Activated naive CD4-positive, alpha-beta T cell treated with anti-CD3 and anti-CD28 coated beads for 36 hours (primary cell): Measurements from ENCODE around the gene DOLK. TPM values are rescaled to one million over a fixed set of nuclear protein-coding genes. Genes with fewer than 3 reads are reported as not detected.
A peak's percentile ranks its signal among the peaks of the same experiment; 100 is the strongest.

Experiments
- CTCF ChIA-PET: fragments of 350-600 bp; sonication (Branson Sonifier 250); formaldehyde crosslinking; loops from one replicate; lab custom pipeline; 2021; ENCODE audit warnings: antibody characterized with exemption; lab: Charles Lee
- DNase-seq: peaks from one replicate; pipeline ENCODE4 v3.0.0-alpha.2; 2020
- H3K27ac Mint-ChIP-seq: one replicate; pipeline ENCODE4 v1.8.0; 2021; ENCODE audit warnings: mild to moderate bottlenecking, mixed read lengths
- H3K27me3 Mint-ChIP-seq: one replicate; pipeline ENCODE4 v1.8.0; 2021; ENCODE audit warnings: low read depth, mixed read lengths
- H3K36me3 Mint-ChIP-seq: one replicate; pipeline ENCODE4 v1.8.0; 2021; ENCODE audit warnings: low read depth, mixed read lengths
- H3K4me1 Mint-ChIP-seq: one replicate; pipeline ENCODE4 v1.8.0; 2021; ENCODE audit warnings: low read depth, mixed read lengths
- H3K4me3 Mint-ChIP-seq: one replicate; pipeline ENCODE4 v1.8.0; 2021; ENCODE audit warnings: mild to moderate bottlenecking, moderate library complexity, mixed read lengths
- H3K9me3 Mint-ChIP-seq: one replicate; pipeline ENCODE4 v1.8.0; 2021; ENCODE audit warnings: mixed read lengths
- intact Hi-C: fragments of 100-400 bp; cut with micrococcal nuclease; formaldehyde crosslinking; loops from one replicate; pipeline ENCODE4 v1.15.1; 2023
- total RNA-seq, 2 experiments: library from RNA; stranded (reverse); gene quantifications; one replicate each; pipeline ENCODE4 v1.2.3, GENCODE V29; 2021

DOLK gene
- total RNA-seq, 2 experiments from 2014 or later: 2.5 to 2.7 TPM

DNA sequence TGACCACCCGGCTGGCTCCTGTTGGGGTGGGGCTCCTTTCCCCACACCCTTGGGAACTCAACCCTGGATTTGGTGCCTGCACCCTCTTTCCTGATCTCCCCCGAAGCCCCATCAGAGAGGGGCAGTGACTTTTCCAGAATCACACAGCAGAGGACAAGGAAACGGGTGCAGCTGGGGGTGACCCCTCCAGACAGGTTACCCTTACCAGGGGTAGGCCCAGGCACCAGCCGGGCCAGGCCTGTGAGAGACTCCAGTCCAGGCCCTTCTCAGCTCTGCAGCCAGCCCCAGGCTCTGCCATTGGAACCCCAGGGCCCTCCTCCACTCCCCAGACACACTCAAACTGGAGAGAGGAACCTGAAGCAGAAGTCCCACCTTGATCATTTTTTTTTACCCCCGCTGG lies 45.6 kb downstream of the DOLK start:
- CTCF ChIA-PET: interaction anchor here (0.5 to 0.7 kb wide), 4 partner anchors 21 to 299 kb away, joined by 3 to 5 read pairs (median 4); no protein-coding TSS in a partner anchor
- H3K4me3 Mint-ChIP-seq: no peak overlapping the region
- no peaks in the 10 kb centered on the region for H3K9me3 Mint-ChIP-seq
- intact Hi-C loops: loop anchor here (1.0 kb wide), 2 partner anchors 20 to 39 kb away; partner anchors contain the start of gene LRRC8A
- DNase-seq: no peak
- H3K27ac Mint-ChIP-seq: peak overlapping the region; percentile 75
- peaks cover 7% of the 10 kb centered on the region for H3K36me3 Mint-ChIP-seq
- peaks cover 71% of the 10 kb centered on the region for H3K4me1 Mint-ChIP-seq
- no peaks in the 10 kb centered on the region for H3K27me3 Mint-ChIP-seq

DNA sequence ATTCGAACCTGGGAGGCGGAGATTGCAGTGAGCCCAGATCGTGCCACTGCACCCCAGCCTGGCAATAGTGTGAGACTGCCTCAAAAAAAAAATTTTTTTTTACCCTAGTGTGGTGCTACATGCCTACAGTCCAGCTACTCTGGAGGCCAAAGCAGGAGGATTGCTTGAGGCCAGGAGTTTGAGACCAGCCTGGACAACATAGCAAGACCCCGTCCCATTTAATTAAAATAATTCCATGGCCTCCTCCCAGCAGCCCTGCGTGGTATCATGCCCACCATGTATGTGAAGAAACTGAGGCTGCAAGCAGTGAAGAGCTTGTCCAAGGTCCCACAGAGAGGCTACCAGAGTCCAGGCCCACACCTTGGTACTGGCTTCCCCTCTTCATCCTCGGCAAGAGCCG lies 46.0 kb downstream of the DOLK start:
- no peak for DNase-seq
- H3K27ac Mint-ChIP-seq: no peak overlapping the region
- CTCF ChIA-PET: interaction anchor here (0.6 to 0.7 kb wide), 3 partner anchors 21 to 298 kb away, joined by 3 to 5 read pairs (median 5); no protein-coding TSS in a partner anchor
- H3K36me3 Mint-ChIP-seq: peaks cover 7% of the 10 kb centered on the region
- H3K9me3 Mint-ChIP-seq: no peaks in the 10 kb centered on the region
- H3K4me3 Mint-ChIP-seq: no peak overlapping the region
- H3K4me1 Mint-ChIP-seq: peaks cover 69% of the 10 kb centered on the region
- intact Hi-C loops: no loop called here
- no peaks in the 10 kb centered on the region for H3K27me3 Mint-ChIP-seq

DNA sequence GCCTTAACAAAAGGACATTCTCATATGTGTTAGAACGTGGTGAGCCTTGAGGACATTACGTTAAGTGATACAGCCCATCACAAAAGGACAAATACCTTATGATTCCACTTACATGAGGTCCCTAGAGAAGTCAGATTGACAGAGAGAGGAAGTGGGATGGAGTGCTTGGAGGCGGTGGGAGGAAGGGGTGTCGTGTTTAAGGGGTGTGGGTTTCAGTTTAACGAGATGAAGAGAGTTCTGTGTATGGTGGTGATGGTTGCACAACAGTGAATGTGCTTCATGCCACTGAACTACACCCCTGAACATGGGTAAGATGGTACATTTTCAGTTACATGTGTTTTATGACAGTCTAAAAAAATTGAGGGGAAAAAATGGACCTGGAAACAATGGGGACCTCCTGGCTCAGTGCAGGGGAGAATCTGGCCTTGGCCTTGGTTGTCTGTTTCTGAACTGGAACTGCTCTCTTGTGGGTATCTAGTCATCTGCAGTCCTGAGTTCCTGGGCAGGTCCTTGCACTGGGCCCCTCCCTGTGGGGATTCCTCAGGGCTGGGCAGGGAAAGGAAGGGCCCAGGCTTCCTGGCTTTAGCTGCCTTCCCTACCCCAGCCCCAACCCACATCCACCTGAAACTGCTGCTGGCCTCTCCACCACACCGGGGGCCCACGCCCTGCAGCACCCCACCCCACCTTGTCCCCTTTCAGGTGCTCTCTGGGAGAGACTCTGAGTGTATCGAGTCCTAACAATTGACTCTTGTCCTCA lies 47.7 kb downstream of the DOLK start:
- Mint-ChIP-seq H3K36me3 (peaks cover 8% of the 10 kb centered on the region), H3K4me1 (peaks cover 85% of the 10 kb centered on the region), H3K9me3 (no peaks in the 10 kb centered on the region), H3K4me3 (no peak overlapping the region), H3K27me3 (no peaks in the 10 kb centered on the region), H3K27ac (peak overlapping the region; percentile 90)
- CTCF ChIA-PET: interaction anchor here (1.0 to 1.6 kb wide), 2 partner anchors 18 to 28 kb away, joined by 3 to 4 read pairs; partner anchors contain the start of genes KYAT1 and LRRC8A
- peak; percentile 69 for DNase-seq
- intact Hi-C loops: no loop called here

DNA sequence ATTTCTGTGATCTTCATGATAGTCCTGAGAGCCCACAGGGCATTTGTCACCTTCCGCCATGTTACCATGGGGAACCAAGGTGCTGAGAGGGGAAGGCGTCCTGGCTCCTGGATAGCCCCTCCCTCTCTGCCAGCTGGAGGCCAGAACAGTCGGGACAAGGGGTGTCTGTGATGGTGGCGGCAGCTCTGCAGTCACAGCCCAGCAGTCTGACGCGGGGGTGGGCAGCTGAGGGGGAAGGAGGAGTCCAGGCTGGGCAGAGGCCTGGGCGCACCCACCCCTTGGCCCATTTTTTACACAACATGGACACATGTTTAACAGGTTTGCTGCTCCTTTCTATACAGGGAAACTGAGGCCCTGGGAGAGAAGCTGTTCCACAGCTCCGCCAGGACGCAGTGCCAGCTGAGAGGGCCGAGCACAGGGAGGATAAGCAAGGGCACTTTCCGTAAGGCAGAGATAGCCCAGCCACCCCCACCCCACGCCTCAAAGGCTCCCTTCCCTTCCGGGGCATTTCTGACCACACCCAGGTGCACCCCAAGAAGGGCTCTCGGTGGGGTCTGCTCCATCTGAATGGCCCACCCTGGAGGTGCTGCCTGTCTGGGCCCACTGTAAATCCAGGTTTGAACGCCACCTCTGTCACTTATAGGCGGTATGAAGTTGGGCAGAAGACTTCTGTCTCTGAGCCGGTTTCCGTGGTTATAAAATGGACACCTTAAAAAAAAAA lies 48.4 kb downstream of the DOLK start:
- Mint-ChIP-seq H3K27me3 (no peaks in the 10 kb centered on the region), H3K9me3 (no peaks in the 10 kb centered on the region), H3K4me3 (no peak overlapping the region), H3K27ac (peak overlapping the region; percentile 90), H3K4me1 (peaks cover 85% of the 10 kb centered on the region), H3K36me3 (peaks cover 9% of the 10 kb centered on the region)
- CTCF ChIA-PET: interaction anchor here (1.3 kb wide), 1 partner anchor 28 kb away, joined by 3 read pairs; no protein-coding TSS in a partner anchor
- intact Hi-C loops: no loop called here
- DNase-seq: no peak

DNA sequence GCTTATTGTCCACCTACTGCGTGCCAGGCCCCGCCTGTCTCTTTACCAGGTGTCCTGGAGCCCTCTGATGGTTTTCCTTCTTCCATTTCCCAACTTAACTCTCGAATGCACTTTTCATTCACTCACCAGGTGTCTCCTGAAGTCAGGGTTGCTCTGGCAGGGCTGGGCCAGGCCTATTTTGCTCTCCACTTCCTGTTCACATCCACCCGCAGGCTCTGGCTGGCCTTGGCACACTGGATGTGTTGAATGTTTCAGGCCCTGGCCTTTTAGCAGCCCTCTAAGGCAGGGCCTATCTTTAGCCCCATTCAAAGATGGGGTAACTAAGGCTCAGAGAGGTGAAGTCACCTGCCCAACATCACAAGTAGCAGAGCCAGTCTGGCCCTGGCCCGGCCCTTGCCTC lies 49.0 kb downstream of the DOLK start:
- no peaks in the 10 kb centered on the region for H3K27me3 Mint-ChIP-seq
- DNase-seq: no peak
- H3K36me3 Mint-ChIP-seq: peaks cover 10% of the 10 kb centered on the region
- intact Hi-C loops: no loop called here
- peak overlapping the region; percentile 90 for H3K27ac Mint-ChIP-seq
- peaks cover 82% of the 10 kb centered on the region for H3K4me1 Mint-ChIP-seq
- H3K9me3 Mint-ChIP-seq: no peaks in the 10 kb centered on the region
- CTCF ChIA-PET: interaction anchor here (0.7 to 1.3 kb wide), 2 partner anchors 29 to 33 kb away, joined by 3 to 4 read pairs; no protein-coding TSS in a partner anchor
- no peak overlapping the region for H3K4me3 Mint-ChIP-seq

DNA sequence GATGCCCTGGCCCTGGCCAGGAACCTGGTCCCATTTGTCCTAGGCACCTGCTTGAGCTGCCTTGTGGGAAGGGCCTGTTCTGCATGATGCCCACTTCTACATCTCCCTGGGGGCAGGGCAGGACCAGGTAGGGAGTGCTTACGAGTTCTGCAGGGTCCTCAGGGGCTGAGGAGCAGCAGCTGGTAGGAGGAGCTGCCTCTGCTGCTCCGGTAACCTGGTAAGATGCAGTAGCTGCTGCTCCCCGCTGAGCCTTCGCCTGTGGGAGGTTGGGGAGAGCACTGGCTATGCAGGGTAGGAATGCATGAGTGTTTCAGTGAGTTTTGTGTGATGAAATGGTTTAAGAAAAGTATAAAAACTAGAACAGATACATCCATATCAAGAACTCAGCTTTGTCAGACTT lies 51.8 kb downstream of the DOLK start:
- no peak overlapping the region for H3K27ac Mint-ChIP-seq
- CTCF ChIA-PET: interaction anchor here (0.6 to 0.8 kb wide), 2 partner anchors 15 to 33 kb away, joined by 3 read pairs; no protein-coding TSS in a partner anchor

More for the DNA sequence above, 51.8 kb downstream of the DOLK start:
- Mint-ChIP-seq H3K4me1 (peaks cover 72% of the 10 kb centered on the region), H3K27me3 (no peaks in the 10 kb centered on the region), H3K36me3 (peaks cover 11% of the 10 kb centered on the region), H3K4me3 (no peak overlapping the region), H3K9me3 (no peaks in the 10 kb centered on the region)
- DNase-seq: no peak
- intact Hi-C loops: no loop called here

Other genes starting within 250 kb of the DOLK start
- gene PKN3, start 245.1 kb downstream of the DOLK start, total RNA-seq: 1 to 10 TPM; 6.3 to 7.3 TPM
- gene ZDHHC12, start 223.5 kb downstream of the DOLK start, total RNA-seq: 10 to 100 TPM; 50.9 to 53.1 TPM
- gene ZER1, start 175.7 kb downstream of the DOLK start, total RNA-seq: 10 to 100 TPM in 1 of 2 experiments, 1 to 10 TPM in 1; 9.9 to 11.0 TPM
- 1 to 10 TPM; 8.3 to 9.0 TPM for gene TBC1D13, start 160.3 kb downstream of the DOLK start, total RNA-seq
- 10 to 100 TPM in 1 of 2 experiments, 1 to 10 TPM in 1; 9.9 to 10.3 TPM for gene ENDOG, start 129.1 kb downstream of the DOLK start, total RNA-seq
- 10 to 100 TPM; 72.9 to 82.3 TPM for gene SPOUT1, start 117.8 kb downstream of the DOLK start, total RNA-seq
- gene KYAT1, start 65.7 kb downstream of the DOLK start, total RNA-seq: 10 to 100 TPM; 29.6 to 33.6 TPM
- 10 to 100 TPM; 13.1 to 13.2 TPM for gene LRRC8A, start 65.5 kb downstream of the DOLK start, total RNA-seq
- gene PHYHD1, start 26.6 kb downstream of the DOLK start, total RNA-seq: under 1 TPM; 0.44 to 0.50 TPM
- gene NUP188, start 96 bp upstream of the DOLK start, total RNA-seq: 100 to 1,000 TPM; 101 to 112 TPM
- 10 to 100 TPM; 38.0 to 38.2 TPM for gene SH3GLB2, start 80.7 kb upstream of the DOLK start, total RNA-seq
- gene MIGA2, start 89.0 kb upstream of the DOLK start, total RNA-seq: 10 to 100 TPM; 36.3 to 42.7 TPM
- 10 to 100 TPM; 15.5 to 19.9 TPM for gene DOLPP1, start 133.5 kb upstream of the DOLK start, total RNA-seq
- gene CRAT, start 163.2 kb upstream of the DOLK start, total RNA-seq: 10 to 100 TPM; 15.0 to 15.8 TPM
- gene PTPA, start 163.8 kb upstream of the DOLK start, total RNA-seq: 10 to 100 TPM; 83.0 to 94.5 TPM
- 1 to 10 TPM; 1.1 to 1.6 TPM for gene IER5L, start 230.7 kb upstream of the DOLK start, total RNA-seq